ENCODE data around the gene MAMSTR. TPM values are rescaled to one million over a fixed set of nuclear protein-coding genes. Genes with fewer than 3 reads are reported as not detected.
A peak's percentile ranks its signal among the peaks of the same experiment; 100 is the strongest.

MAMSTR gene
- total RNA-seq, 1 experiment from 2014 or later = 1.6 TPM

GRCh38 chr19:48746738-48747575, 27.4 kb upstream of the MAMSTR start, which contains the start of gene IZUMO1:
Gene IZUMO1, minus strand, starts transcription at chr19:48746909. Its CDS starts 1,050 bp downstream, at chr19:48745859.
- Histone ChIP-seq H4K5ac (ENCODE audit: insufficient read length, low read depth, low read length) (no peak within 1 kb of the TSS), H3K9ac (ENCODE audit: extremely low read depth, insufficient read length, low read length) (peak within 1 kb of the TSS; percentile 25), H2BK5ac (ENCODE audit: insufficient read length, low read length) (no peak within 1 kb of the TSS), H2AK5ac (ENCODE audit: insufficient read length, low read length) (no peak within 1 kb of the TSS), H3K23ac (ENCODE audit: insufficient read length, low read depth, low read length) (no peak within 1 kb of the TSS), H2BK20ac (ENCODE audit: low read depth, low read length, poor library complexity, severe bottlenecking) (no peak within 1 kb of the TSS), H2BK15ac (ENCODE audit: low read depth, low read length) (no peak within 1 kb of the TSS), H3K27ac (ENCODE audit: insufficient read length, low read depth, low read length) (no peak within 1 kb of the TSS), H3K14ac (ENCODE audit: insufficient read depth, low read length) (peak within 1 kb of the TSS; percentile 50; the same call in 1 of the 2 replicates), H4K91ac (ENCODE audit: insufficient read length, low read depth, low read length) (no peak within 1 kb of the TSS), H3K4me2 (ENCODE audit: insufficient read depth, insufficient read length, low read length) (peak within 1 kb of the TSS; percentile 71), H2AFZ (ENCODE audit: low read length) (no peak within 1 kb of the TSS), H4K8ac (replicated peaks; ENCODE audit: insufficient read length, low read depth, low read length) (no peak within 1 kb of the TSS), H3K4me1 (ENCODE audit: insufficient read depth, low read length) (peaks cover 4% of the 10 kb centered on the region; the same call in 1 of the 2 replicates), H2BK120ac (ENCODE audit: low read depth, low read length, poor library complexity, severe bottlenecking) (no peak within 1 kb of the TSS), H3K23me2 (ENCODE audit: insufficient read length, low read depth, low read length, poor library complexity, severe bottlenecking) (peaks cover 5% of the 10 kb centered on the region), H2BK12ac (ENCODE audit: insufficient read length, low read depth, low read length) (no peak within 1 kb of the TSS), H3K56ac (ENCODE audit: insufficient read length, low read depth, low read length) (no peak within 1 kb of the TSS), H3K18ac (ENCODE audit: insufficient read length, low read depth, low read length) (peak within 1 kb of the TSS; percentile 81), H3T11ph (ENCODE audit: low read length) (no peak within 1 kb of the TSS), H3K9me3 (ENCODE audit: control insufficient read depth, low read depth, low read length) (no peaks in the 10 kb centered on the region), H3K79me2 (ENCODE audit: insufficient read depth, low read length) (peaks cover 4% of the 10 kb centered on the region; the same call in 1 of the 2 replicates), H3K4ac (ENCODE audit: low read depth, low read length) (no peak within 1 kb of the TSS; the same call in 1 of the 2 replicates), H4K20me1 (ENCODE audit: control insufficient read depth, insufficient read depth, insufficient read length) (no peaks in the 10 kb centered on the region), H3K27me3 (ENCODE audit: insufficient read depth, low read length) (no peaks in the 10 kb centered on the region), H3K79me1 (ENCODE audit: insufficient read depth, low read depth, low read length, poor library complexity, severe bottlenecking) (peaks cover 6% of the 10 kb centered on the region)
- Mint-ChIP-seq H3K27me3 (ENCODE audit: low read depth) (peaks cover 1% of the 10 kb centered on the region; the same call in 1 of the 2 replicates), H3K27ac (peak within 1 kb of the TSS; percentile 95 to 96 (median 95); a peak in 5 of 7 replicates), H3K9me3 (no peaks in the 10 kb centered on the region; a peak in 1 of 5 replicates), H3K36me3 (ENCODE audit: insufficient read depth in 1 of 3, low read depth in 3 of 3) (peaks cover 21 to 33% (median 30%) of the 10 kb centered on the region in 3 experiments; a peak in 6 of 7 replicates), H3K4me3 (peak within 1 kb of the TSS; percentile 66 to 79), H3K4me1 (peaks cover 22 to 29% of the 10 kb centered on the region in 2 experiments)
- peak; percentile 94 for DNase-seq
- no peak for TF ChIP-seq CTCF (conservative IDR thresholded peaks at IDR 0.05)
- WGBS (ENCODE audit: extremely low coverage, insufficient read length, low lambda C conversion rate) = no CpG with 5 or more reads among the region's 31 CpGs

Data from H9 (cell line).